Fibroblast of lung (primary cell): ENCODE data around the gene COL6A2. TPM values are rescaled to one million over a fixed set of nuclear protein-coding genes. Genes with fewer than 3 reads are reported as not detected.

ENCODE experiments used
- DNase-seq, 2 donors: peaks; one replicate each; pipeline versions ENCODE4 v3.0.0 to v3.0.0-alpha.2; 2010; ENCODE audit warnings: low read depth in 2 of 2
- H2AFZ ChIP-seq: 2 replicates; pipeline ENCODE4 v1.5.1; 2012; ENCODE audit warnings: low read length, control low read depth, inconsistent platforms
- H3K27ac ChIP-seq: 2 replicates; pipeline ENCODE4 v1.5.1; 2011; ENCODE audit warnings: low read length, control low read depth; ENCODE audit not compliant: insufficient read depth
- H3K27me3 ChIP-seq: 2 replicates; pipeline ENCODE4 v1.5.1; 2011; ENCODE audit warnings: mild to moderate bottlenecking, low read length; ENCODE audit not compliant: control insufficient read depth, insufficient read depth
- H3K36me3 ChIP-seq: 2 replicates; pipeline ENCODE4 v1.5.1; 2011; ENCODE audit warnings: low read length; ENCODE audit not compliant: control insufficient read depth, insufficient read depth
- H3K4me1 ChIP-seq: 2 replicates; pipeline ENCODE4 v1.5.1; 2011; ENCODE audit warnings: low read length; ENCODE audit not compliant: control insufficient read depth, insufficient read depth; ENCODE audit errors: extremely low read depth
- H3K4me2 ChIP-seq: 2 replicates; pipeline ENCODE4 v1.5.1; 2011; ENCODE audit warnings: low read length, control low read depth; ENCODE audit not compliant: insufficient read depth; ENCODE audit errors: extremely low read depth
- H3K4me3 ChIP-seq, 4 experiments: fragments of 200-600 bp in 1 of 4; sonication (generic) in 1 of 4; replicated peaks in 1 of 4; 2 replicates each; pipeline ENCODE4 v1.5.1; 2011 to 2016; ENCODE audit warnings: low read length in 4 of 4, low read depth in 3 of 4, mild to moderate bottlenecking in 3 of 4, control low read depth in 2 of 4, inconsistent platforms in 1 of 4, mixed read lengths in 1 of 4; ENCODE audit not compliant: insufficient read depth in 1 of 4; ENCODE audit errors: control extremely low read depth in 1 of 4
- H3K79me2 ChIP-seq: 2 replicates; pipeline ENCODE4 v1.5.1; 2012; ENCODE audit warnings: mild to moderate bottlenecking, low read length, inconsistent platforms; ENCODE audit not compliant: control insufficient read depth, insufficient read depth
- H3K9ac ChIP-seq: 2 replicates; pipeline ENCODE4 v1.5.1; 2011; ENCODE audit warnings: mild to moderate bottlenecking, low read length, control low read depth; ENCODE audit not compliant: insufficient read depth
- H3K9me3 ChIP-seq: 2 replicates; pipeline ENCODE4 v1.5.1; 2012; ENCODE audit warnings: low read depth, low read length; ENCODE audit not compliant: control insufficient read depth, insufficient read depth
- H4K20me1 ChIP-seq: 2 replicates; pipeline ENCODE4 v1.5.1; 2011; ENCODE audit warnings: low read length; ENCODE audit not compliant: control insufficient read depth, insufficient read depth; ENCODE audit errors: extremely low read depth
- CTCF ChIP-seq, 2 donors: IDR thresholded peaks in 1 of 2; conservative IDR thresholded peaks in 1 of 2; 1 replicate in 1 of 2; 2 replicates in 1 of 2; pipeline ENCODE4 v1.5.1; 2011 to 2012; ENCODE audit warnings: low read length in 2 of 2, control low read depth in 1 of 2, inconsistent platforms in 1 of 2, low read depth in 1 of 2, mild to moderate bottlenecking in 1 of 2
- EZH2 ChIP-seq: IDR thresholded peaks from 2 replicates; pipeline ENCODE4 v1.5.1; 2012; ENCODE audit warnings: low read length, control low read depth, mild to moderate bottlenecking; ENCODE audit errors: missing control alignments
- polyA plus RNA-seq, 2 donors: library from polyadenylated mRNA; depleted of rRNA in 1 of 2; stranded (reverse) in 1 of 2; unstranded in 1 of 2; fragments of >200 nt; gene quantifications; 2 replicates each; pipeline ENCODE4 v1.2.1, GENCODE V29; 2011 to 2012; ENCODE audit warnings: missing spikeins in 1 of 2
- total RNA-seq: library from RNA; depleted of rRNA; stranded (reverse); fragments of >200 nt; gene quantifications from 2 replicates; pipeline ENCODE4 v1.2.1, GENCODE V29; 2014

COL6A2 gene
- total and polyA plus RNA-seq, 2 donors (not counting 1 experiment from before 2014, with no cell fraction given), result 702 to 782 TPM

GRCh38 chr21:46131838-46132651, 34.1 kb downstream of the COL6A2 start:
- no peak overlapping the region for H3K27ac ChIP-seq
- H3K27me3 ChIP-seq, result no peaks in the 10 kb centered on the region
- no peak overlapping the region for H3K4me2 ChIP-seq
- no peak for DNase-seq
- no peaks in the 10 kb centered on the region for H3K79me2 ChIP-seq
- H3K36me3 ChIP-seq, result peaks cover 41% of the 10 kb centered on the region
- H2AFZ ChIP-seq, result no peak overlapping the region
- no peak for TF ChIP-seq CTCF (conservative IDR thresholded peaks at IDR 0.05 in 1 of 2, IDR thresholded peaks at IDR 0.05 in 1 of 2; ENCODE audit: low read depth in 1 of 2, low read length in 2 of 2)
- no peak for TF ChIP-seq EZH2
- no peak overlapping the region for H3K9ac ChIP-seq
- H4K20me1 ChIP-seq, result no peaks in the 10 kb centered on the region
- no peak overlapping the region for H3K4me3 ChIP-seq
- no peaks in the 10 kb centered on the region for H3K4me1 ChIP-seq
- no peaks in the 10 kb centered on the region for H3K9me3 ChIP-seq

- no peak overlapping the region for H3K4me2 ChIP-seq
Observed at GRCh38 chr21:46135782-46136395, 38.0 kb downstream of the COL6A2 start.

More at GRCh38 chr21:46135782-46136395, 38.0 kb downstream of the COL6A2 start:
- Histone ChIP-seq H3K4me1 (no peaks in the 10 kb centered on the region), H3K9ac (no peak overlapping the region), H2AFZ (no peak overlapping the region), H3K27me3 (no peaks in the 10 kb centered on the region), H3K9me3 (no peaks in the 10 kb centered on the region), H3K36me3 (peaks cover 12% of the 10 kb centered on the region), H3K4me3 (no peak overlapping the region), H3K79me2 (no peaks in the 10 kb centered on the region), H3K27ac (no peak overlapping the region), H4K20me1 (no peaks in the 10 kb centered on the region)
- TF ChIP-seq EZH2 (no peak), CTCF (conservative IDR thresholded peaks at IDR 0.05 in 1 of 2, IDR thresholded peaks at IDR 0.05 in 1 of 2; ENCODE audit: low read depth in 1 of 2, low read length in 2 of 2) (no peak)
- DNase-seq, result no peak
